HepG2 (cell line): ENCODE data around the gene ATP5MG. TPM values are rescaled to one million over a fixed set of nuclear protein-coding genes. Genes with fewer than 3 reads are reported as not detected.

Source experiments
- ATAD3A ChIP-seq: sonication (generic); formaldehyde crosslinking; IDR thresholded peaks from 2 replicates; pipeline ENCODE4 v1.4.0; 2020; ENCODE audit warnings: missing genetic modification reagents
- ATF1 ChIP-seq: IDR thresholded peaks from 2 replicates; pipeline ENCODE4 v1.6.1; 2016; ENCODE audit warnings: mild to moderate bottlenecking, control low read depth
- GFI1 ChIP-seq: sonication (generic); formaldehyde crosslinking; IDR thresholded peaks from 2 replicates; pipeline ENCODE4 v1.5.0; 2020; ENCODE audit warnings: missing genetic modification reagents, mild to moderate bottlenecking, borderline replicate concordance
- HDAC1 ChIP-seq: sonication (generic); formaldehyde crosslinking; IDR thresholded peaks from 2 replicates; pipeline ENCODE4 v1.5.1; 2020; ENCODE audit warnings: mild to moderate bottlenecking, missing genetic modification reagents
- JUN ChIP-seq: sonication (generic); formaldehyde crosslinking; IDR thresholded peaks from 2 replicates; pipeline ENCODE4 v1.4.0; 2020; ENCODE audit warnings: mild to moderate bottlenecking, missing genetic modification reagents
- KAT7 ChIP-seq: IDR thresholded peaks from 2 replicates; pipeline ENCODE4 v1.6.1; 2018; ENCODE audit warnings: borderline replicate concordance, missing compliant biosample characterization
- NFYB ChIP-seq: sonication (generic); formaldehyde crosslinking; IDR thresholded peaks from 2 replicates; pipeline ENCODE4 v1.4.0; 2020; ENCODE audit warnings: missing genetic modification reagents
- SALL1 ChIP-seq: sonication (generic); formaldehyde crosslinking; IDR thresholded peaks from 2 replicates; pipeline ENCODE4 v1.8.0; 2022; ENCODE audit warnings: mild to moderate bottlenecking, missing genetic modification reagents
- THAP11 ChIP-seq: IDR thresholded peaks from 2 replicates; pipeline ENCODE4 v1.6.1; 2016; ENCODE audit warnings: missing biosample characterization, missing genetic modification reagents
- ZNF10 ChIP-seq: sonication (generic); formaldehyde crosslinking; IDR thresholded peaks from 2 replicates; pipeline ENCODE4 v1.4.0; 2020; ENCODE audit warnings: mild to moderate bottlenecking, low read depth, missing genetic modification reagents, borderline replicate concordance
- ZNF256 ChIP-seq: sonication (generic); formaldehyde crosslinking; conservative IDR thresholded peaks from 2 replicates; pipeline ENCODE4 v1.4.0; 2020; ENCODE audit warnings: missing genetic modification reagents
- ZNF3 ChIP-seq: IDR thresholded peaks from 2 replicates; pipeline ENCODE4 v1.7.0; 2017; ENCODE audit warnings: inconsistent platforms
- ZNF343 ChIP-seq: sonication (generic); formaldehyde crosslinking; IDR thresholded peaks from 2 replicates; pipeline ENCODE4 v1.4.0; 2020; ENCODE audit warnings: mild to moderate bottlenecking, missing genetic modification reagents
- ZNF530 ChIP-seq: sonication (generic); formaldehyde crosslinking; IDR thresholded peaks from 2 replicates; pipeline ENCODE4 v1.5.0; 2020; ENCODE audit warnings: low read depth, mild to moderate bottlenecking, missing genetic modification reagents
- ZNF619 ChIP-seq: sonication (generic); formaldehyde crosslinking; IDR thresholded peaks from 2 replicates; pipeline ENCODE4 v1.4.0; 2020; ENCODE audit warnings: mild to moderate bottlenecking, missing genetic modification reagents
- ZNF713 ChIP-seq: sonication (generic); formaldehyde crosslinking; IDR thresholded peaks from 2 replicates; pipeline ENCODE4 v1.4.0; 2020; ENCODE audit warnings: mild to moderate bottlenecking, missing genetic modification reagents
- ZNF788 ChIP-seq: sonication (generic); formaldehyde crosslinking; IDR thresholded peaks from 2 replicates; pipeline ENCODE4 v1.5.0; 2020; ENCODE audit warnings: mild to moderate bottlenecking, missing genetic modification reagents, borderline replicate concordance
- ZNF841 ChIP-seq: sonication (generic); formaldehyde crosslinking; IDR thresholded peaks from 2 replicates; pipeline ENCODE4 v1.8.1; 2023; ENCODE audit warnings: missing genetic modification reagents, borderline replicate concordance
- ZSCAN29 ChIP-seq: sonication (generic); formaldehyde crosslinking; conservative IDR thresholded peaks from 2 replicates; pipeline ENCODE4 v1.4.0; 2020; ENCODE audit warnings: mild to moderate bottlenecking, missing genetic modification reagents
- polyA plus RNA-seq, 8 experiments: library from polyadenylated mRNA; depleted of rRNA in 3 of 8; stranded (reverse) in 7 of 8; unstranded in 1 of 8; fragments of >200 nt; fragmentation: Illumina TruSeq in 4 of 8; extraction: Trizol in 4 of 8; gene quantifications; 2 replicates each; pipeline versions ENCODE4 v1.2.1 to v1.2.3, GENCODE V29; 2011 to 2016; ENCODE audit warnings: low read depth in 4 of 8, missing spikeins in 1 of 8, mixed read lengths in 1 of 8; ENCODE audit not compliant: insufficient read depth in 1 of 8
- total RNA-seq, 5 experiments: library from RNA; depleted of rRNA; stranded (reverse); fragments of >200 nt; fragmentation: Illumina TruSeq; extraction: Trizol; gene quantifications; 2 replicates each; pipeline ENCODE4 v1.2.3, GENCODE V29; 2016; ENCODE audit warnings: low read depth in 1 of 5
- TF ChIP-seq, protein P1 (sequence below): sonication (generic); IDR thresholded peaks from 2 replicates; pipeline ENCODE4 v1.6.1; 2016; ENCODE audit warnings: low read depth, borderline replicate concordance
- TF ChIP-seq, protein P2 (sequence below): sonication (generic); formaldehyde crosslinking; IDR thresholded peaks from 2 replicates; pipeline ENCODE4 v1.4.0; 2020; ENCODE audit warnings: missing genetic modification reagents, borderline replicate concordance
- TF ChIP-seq, protein P3 (sequence below): IDR thresholded peaks from 2 replicates; pipeline ENCODE4 v1.6.1; 2016
- TF ChIP-seq, protein P4 (sequence below): sonication (generic); formaldehyde crosslinking; IDR thresholded peaks from 2 replicates; pipeline ENCODE4 v1.5.1; 2020; ENCODE audit warnings: mild to moderate bottlenecking, moderate library complexity, missing genetic modification reagents

Gene ATP5MG
- total and polyA plus RNA-seq, 2 of the 13 experiments (the other 11 are each of a cell fraction or from before 2014, with no cell fraction given), result 260 to 320 TPM

DNA sequence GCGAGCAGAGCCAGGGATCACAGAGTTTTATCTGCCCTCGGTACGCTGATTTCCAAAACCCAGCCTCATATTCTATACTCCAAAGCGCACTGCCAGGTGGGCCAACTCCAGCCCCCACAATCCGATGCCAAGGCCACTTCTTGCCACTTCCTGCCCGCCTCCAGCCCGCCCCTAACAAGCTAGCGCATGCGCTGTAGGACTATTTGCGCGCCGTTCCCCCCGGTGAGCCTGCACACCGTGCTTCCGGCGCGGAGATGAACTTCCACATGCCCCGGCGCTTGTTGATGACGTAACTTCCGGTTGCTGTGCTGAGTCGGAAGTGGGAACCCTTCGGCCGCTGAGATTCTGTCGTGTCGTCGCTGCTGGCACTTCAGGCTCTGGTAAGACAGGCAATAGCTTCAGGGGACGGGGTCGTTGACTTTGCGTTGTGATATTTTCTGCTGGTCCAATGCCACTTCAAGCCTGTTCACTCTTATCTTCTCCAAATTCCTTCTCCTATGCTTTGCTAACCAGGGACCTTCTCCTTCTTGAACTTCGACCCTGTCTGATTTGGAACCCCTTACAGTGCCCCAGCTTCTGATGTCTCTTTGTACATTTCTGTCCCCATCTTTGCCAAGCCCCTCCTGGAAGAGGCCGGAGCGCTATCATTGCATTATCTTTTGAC, 42.0 kb upstream of the ATP5MG start, which contains the start of gene UBE4A (continued):
- no peak; the same call in 1 of the 2 replicates for TF ChIP-seq ZNF619
- TF ChIP-seq ZNF3 (CRISPR knock-in tag), result no peak
- TF ChIP-seq JUN, result no peak
- TF ChIP-seq ZNF713, result no peak
- peak; percentile 88; the same call in 1 of the 2 replicates for TF ChIP-seq KAT7 (CRISPR knock-in tag)
- no peak for TF ChIP-seq ZNF256 (CRISPR knock-in tag)
- no peak for TF ChIP-seq ZNF343 (CRISPR knock-in tag)
- TF ChIP-seq HDAC1 (CRISPR knock-in tag), result peak; percentile 93
- TF ChIP-seq ZSCAN29 (CRISPR knock-in tag), result no peak
- TF ChIP-seq ZNF10 (CRISPR knock-in tag), result no peak
- TF ChIP-seq NFYB (CRISPR knock-in tag), result no peak; the same call in 1 of the 2 replicates
- TF ChIP-seq ATF1 (CRISPR knock-in tag), result peak; percentile 99
- peak; percentile 96 for TF ChIP-seq THAP11
- no peak for TF ChIP-seq ZNF530
- TF ChIP-seq ZNF841 (CRISPR knock-in tag), result no peak
- TF ChIP-seq, protein P1, sequence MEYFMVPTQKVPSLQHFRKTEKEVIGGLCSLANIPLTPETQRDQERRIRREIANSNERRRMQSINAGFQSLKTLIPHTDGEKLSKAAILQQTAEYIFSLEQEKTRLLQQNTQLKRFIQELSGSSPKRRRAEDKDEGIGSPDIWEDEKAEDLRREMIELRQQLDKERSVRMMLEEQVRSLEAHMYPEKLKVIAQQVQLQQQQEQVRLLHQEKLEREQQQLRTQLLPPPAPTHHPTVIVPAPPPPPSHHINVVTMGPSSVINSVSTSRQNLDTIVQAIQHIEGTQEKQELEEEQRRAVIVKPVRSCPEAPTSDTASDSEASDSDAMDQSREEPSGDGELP, result peak; percentile 46; the same call in 1 of the 2 replicates
- no peak for TF ChIP-seq ATAD3A (CRISPR knock-in tag)
- TF ChIP-seq ZNF788, result peak; percentile 21; the same call in 1 of the 2 replicates
- TF ChIP-seq, protein P2, sequence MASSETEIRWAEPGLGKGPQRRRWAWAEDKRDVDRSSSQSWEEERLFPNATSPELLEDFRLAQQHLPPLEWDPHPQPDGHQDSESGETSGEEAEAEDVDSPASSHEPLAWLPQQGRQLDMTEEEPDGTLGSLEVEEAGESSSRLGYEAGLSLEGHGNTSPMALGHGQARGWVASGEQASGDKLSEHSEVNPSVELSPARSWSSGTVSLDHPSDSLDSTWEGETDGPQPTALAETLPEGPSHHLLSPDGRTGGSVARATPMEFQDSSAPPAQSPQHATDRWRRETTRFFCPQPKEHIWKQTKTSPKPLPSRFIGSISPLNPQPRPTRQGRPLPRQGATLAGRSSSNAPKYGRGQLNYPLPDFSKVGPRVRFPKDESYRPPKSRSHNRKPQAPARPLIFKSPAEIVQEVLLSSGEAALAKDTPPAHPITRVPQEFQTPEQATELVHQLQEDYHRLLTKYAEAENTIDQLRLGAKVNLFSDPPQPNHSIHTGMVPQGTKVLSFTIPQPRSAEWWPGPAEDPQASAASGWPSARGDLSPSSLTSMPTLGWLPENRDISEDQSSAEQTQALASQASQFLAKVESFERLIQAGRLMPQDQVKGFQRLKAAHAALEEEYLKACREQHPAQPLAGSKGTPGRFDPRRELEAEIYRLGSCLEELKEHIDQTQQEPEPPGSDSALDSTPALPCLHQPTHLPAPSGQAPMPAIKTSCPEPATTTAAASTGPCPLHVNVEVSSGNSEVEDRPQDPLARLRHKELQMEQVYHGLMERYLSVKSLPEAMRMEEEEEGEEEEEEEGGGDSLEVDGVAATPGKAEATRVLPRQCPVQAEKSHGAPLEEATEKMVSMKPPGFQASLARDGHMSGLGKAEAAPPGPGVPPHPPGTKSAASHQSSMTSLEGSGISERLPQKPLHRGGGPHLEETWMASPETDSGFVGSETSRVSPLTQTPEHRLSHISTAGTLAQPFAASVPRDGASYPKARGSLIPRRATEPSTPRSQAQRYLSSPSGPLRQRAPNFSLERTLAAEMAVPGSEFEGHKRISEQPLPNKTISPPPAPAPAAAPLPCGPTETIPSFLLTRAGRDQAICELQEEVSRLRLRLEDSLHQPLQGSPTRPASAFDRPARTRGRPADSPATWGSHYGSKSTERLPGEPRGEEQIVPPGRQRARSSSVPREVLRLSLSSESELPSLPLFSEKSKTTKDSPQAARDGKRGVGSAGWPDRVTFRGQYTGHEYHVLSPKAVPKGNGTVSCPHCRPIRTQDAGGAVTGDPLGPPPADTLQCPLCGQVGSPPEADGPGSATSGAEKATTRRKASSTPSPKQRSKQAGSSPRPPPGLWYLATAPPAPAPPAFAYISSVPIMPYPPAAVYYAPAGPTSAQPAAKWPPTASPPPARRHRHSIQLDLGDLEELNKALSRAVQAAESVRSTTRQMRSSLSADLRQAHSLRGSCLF (CRISPR knock-in tag), result no peak
- no peak for TF ChIP-seq GFI1 (CRISPR knock-in tag)
- peak; percentile 86 for TF ChIP-seq SALL1 (CRISPR knock-in tag)
- TF ChIP-seq, protein P3, sequence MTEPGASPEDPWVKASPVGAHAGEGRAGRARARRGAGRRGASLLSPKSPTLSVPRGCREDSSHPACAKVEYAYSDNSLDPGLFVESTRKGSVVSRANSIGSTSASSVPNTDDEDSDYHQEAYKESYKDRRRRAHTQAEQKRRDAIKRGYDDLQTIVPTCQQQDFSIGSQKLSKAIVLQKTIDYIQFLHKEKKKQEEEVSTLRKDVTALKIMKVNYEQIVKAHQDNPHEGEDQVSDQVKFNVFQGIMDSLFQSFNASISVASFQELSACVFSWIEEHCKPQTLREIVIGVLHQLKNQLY, result no peak
- TF ChIP-seq, protein P4, sequence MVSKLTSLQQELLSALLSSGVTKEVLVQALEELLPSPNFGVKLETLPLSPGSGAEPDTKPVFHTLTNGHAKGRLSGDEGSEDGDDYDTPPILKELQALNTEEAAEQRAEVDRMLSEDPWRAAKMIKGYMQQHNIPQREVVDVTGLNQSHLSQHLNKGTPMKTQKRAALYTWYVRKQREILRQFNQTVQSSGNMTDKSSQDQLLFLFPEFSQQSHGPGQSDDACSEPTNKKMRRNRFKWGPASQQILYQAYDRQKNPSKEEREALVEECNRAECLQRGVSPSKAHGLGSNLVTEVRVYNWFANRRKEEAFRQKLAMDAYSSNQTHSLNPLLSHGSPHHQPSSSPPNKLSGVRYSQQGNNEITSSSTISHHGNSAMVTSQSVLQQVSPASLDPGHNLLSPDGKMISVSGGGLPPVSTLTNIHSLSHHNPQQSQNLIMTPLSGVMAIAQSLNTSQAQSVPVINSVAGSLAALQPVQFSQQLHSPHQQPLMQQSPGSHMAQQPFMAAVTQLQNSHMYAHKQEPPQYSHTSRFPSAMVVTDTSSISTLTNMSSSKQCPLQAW (CRISPR knock-in tag), result peak; percentile 70
